HUDEP-2 (cell line): ENCODE data around the gene TPSD1.
"Not testable (repeated sequence)": the region's sequence is repeated elsewhere in the genome, so short reads cannot be mapped to it uniquely, and the experiment has no call there.

Experiments
- DNase-seq, 76 experiments: peaks; one replicate each; lab custom pipeline; 2025; ENCODE audit not compliant: unreplicated experiment in 76 of 76; lab: John Stamatoyannopoulos, UW

The TPSD1 gene

DNA sequence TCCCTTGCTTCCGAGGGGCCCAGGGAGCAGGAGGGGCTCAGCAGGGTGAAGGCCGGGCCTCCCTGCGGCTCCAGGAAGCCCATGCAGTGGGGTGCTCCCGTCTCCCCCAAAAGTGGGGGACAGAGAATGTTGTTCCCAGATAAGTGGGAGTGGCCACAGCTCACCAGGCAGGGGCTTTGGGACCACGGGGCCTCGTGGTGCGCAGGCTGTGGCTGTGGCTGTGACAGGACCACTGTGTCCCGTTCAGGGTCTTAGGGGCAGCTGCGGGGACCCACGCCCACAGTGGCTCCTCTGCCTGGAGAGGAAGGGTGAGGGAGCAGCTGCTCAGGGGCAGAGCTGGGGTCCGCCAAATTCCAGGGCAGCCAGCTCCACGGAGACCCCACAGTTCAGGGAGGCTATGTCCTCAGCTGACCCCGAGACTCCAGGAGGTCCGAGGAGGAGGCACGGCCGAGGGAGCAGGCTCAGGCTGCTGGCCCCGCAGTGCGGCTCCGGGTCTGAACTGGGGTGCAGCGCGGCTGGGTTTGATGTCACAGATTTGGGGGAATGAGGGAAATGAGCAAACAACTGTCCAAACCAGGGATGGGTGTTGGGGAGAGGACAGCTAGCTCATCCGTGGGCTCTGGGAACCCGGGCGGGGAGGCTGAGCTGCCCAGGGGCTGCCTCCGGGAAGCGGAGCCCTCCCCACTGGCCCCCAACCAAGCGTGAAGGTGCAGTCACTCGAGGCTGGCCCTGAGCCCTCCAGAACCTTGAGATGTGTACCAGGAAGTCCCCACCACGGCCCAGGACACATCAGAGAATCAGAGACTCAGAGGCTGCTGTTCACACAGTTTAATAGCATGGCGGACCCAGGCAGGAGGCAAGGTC is 23.4 kb downstream of the TPSD1 start:
- no peak for DNase-seq

DNA sequence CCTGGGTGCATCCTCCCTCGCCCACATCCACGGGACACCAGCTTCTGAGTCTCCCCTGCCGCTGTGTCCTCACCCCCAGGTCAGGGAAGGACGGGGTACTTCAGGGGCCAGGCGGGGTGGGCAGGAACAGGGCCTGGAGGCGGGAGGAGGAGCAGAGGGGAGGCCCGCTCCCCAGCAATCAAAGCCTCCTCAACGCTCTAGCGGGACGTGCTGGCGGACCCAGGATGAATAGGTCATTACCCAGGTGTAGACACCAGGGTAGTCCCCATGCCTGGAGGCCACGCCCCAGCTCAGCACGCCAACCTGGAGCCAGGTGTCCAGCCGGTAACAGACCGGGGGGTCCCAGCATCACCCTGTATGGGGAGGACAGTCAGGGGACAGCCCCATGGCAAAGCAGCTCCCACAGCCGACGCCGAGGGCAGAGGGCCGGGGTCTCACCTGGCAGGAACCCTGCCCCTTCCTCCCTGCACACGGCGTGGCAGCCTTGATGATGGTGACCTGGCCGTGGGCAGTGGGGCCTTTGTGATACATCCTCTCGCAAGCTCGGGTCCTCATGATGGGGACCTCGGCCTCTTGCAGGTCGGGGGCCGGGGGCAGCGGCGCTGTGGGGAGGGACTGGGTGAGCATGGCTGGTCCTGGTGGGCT is 24.2 kb downstream of the TPSD1 start:
- DNase-seq = no peak

- no peak for DNase-seq
These were observed 24.9 kb downstream of the TPSD1 start for GRCh38 chr16:1280783-1281182.

- no peak for DNase-seq
These were observed 25.6 kb downstream of the TPSD1 start for GRCh38 chr16:1281517-1281916.

- DNase-seq = no peak
These were observed 26.6 kb downstream of the TPSD1 start for GRCh38 chr16:1282324-1282973.

- DNase-seq = no peak
These were observed 27.4 kb downstream of the TPSD1 start for GRCh38 chr16:1283296-1283695.

GRCh38 chr16:1283996-1284616 is 28.2 kb downstream of the TPSD1 start:
- DNase-seq = no peak

DNA sequence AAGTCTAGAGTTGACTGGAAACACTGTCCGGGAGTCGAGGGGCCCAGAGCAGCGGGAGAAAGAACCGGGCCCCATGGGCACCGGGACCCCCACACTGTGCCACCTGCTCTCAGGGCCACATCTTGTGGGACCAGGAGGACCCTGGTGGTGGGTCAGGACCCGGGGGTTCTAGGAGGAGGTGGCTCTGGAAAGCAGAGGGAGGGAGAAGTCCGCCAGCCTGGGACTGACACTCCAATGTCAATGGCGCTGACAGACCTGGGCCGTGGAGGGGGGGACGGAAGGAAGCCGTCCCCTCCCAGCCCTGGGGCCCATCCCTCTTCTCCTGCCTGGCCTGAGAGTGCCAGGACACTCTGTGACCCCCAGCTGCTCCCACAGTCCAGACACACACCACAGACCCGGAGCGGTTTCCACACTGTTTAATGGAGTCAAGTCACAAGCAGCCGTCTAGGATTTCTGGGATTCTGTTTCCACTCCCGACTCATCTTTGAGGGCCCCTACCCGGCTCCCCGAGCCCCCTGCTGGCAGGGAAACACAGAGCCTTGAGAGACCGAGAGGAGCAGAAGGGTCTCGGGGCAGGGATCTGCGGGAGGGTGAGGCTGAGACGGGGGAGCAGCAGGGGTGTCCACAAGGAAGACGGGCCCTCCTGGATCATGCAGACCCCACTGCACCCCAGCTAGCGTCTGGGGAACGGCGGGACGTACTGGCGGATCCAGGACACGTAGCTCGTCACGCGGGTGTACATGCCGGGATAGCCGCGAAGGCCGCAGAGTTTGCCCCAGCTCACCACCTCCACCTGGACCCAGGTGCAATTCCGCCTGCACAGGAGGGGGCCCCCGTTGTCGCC is 30.0 kb downstream of the TPSD1 start:
- no peak for DNase-seq

DNA sequence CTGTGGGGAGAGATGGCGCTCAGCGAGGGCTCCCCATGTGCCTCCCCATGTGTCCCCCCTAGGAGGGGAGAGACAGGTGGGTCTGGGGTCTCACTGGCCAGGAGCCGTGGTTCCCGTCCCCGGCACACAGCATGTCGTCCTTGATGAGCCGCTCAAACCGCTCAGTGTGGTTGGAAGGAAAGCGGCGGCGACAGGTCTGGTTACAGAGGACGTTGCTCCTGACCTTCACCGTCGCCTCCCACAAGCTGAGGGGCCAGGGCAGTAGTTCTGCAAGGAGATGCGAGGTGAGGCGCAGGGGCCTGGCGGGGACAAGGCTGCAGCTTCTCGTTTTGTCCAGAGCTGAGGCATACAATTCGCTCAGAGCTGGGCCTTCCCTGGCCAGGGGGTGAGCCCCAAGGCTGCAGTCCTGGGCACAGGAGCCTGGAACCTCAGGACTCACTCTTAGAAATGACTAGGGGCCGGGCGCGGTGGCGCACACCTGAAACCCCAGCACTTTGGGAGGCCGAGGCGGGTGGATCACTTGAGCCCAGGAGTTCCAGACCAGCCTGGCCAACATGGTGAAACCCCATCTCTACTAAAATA is 30.7 kb downstream of the TPSD1 start:
- DNase-seq = no peak

GRCh38 chr16:1287982-1288670 is 32.3 kb downstream of the TPSD1 start:
- no peak for DNase-seq

GRCh38 chr16:1288813-1289476 is 33.1 kb downstream of the TPSD1 start:
- DNase-seq = no peak

- no peak for DNase-seq
These were observed 33.6 kb downstream of the TPSD1 start for GRCh38 chr16:1289477-1289866.

GRCh38 chr16:1290063-1290501 is 34.2 kb downstream of the TPSD1 start:
- no peak for DNase-seq

GRCh38 chr16:1290860-1291575 is 35.1 kb downstream of the TPSD1 start:
- no peak for DNase-seq

GRCh38 chr16:1291576-1291974 is 35.7 kb downstream of the TPSD1 start:
- DNase-seq = no peak

DNA sequence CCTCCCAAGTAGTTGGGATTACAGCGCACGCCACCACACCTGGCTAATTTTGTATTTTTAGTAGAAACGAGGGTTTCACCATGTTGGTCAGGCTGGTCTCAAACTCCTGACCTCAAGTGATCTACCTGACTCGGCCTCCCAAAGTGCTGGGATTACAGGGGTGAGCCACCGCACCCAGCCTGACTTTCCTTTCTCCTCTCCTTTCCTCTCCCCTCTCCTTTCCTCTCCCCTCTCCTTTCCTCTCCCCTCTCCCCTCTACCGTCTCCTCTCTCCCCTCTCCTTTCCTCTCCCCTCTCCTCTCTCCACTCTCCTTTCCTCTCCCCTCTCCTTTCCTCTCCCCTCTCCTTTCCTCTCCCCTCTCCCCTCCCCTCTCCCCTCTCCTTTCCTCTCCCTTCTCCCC is 36.3 kb downstream of the TPSD1 start:
- not testable (repeated sequence) for DNase-seq

DNA sequence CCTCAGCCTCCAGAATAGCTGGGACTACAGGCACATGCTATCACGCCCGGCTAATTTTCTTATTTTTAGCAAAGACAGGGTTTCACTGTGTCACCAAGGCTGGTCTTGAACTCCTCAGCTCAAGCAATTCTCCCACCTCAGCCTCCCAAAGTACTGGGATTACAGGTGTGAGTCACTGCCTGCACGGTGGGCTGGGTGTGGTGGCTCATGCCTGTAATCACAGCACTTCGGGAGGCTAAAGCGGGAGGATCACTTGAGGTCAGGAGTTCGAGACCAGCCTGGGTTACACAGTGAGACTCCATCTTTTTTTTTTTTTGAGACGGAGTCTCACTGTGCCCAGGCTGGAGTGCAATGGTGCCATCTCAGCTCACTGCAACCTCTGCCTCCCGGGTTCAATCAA is 36.9 kb downstream of the TPSD1 start:
- DNase-seq = not testable (repeated sequence)
